ENCODE results near the gene AMN1.
"Not testable (repeated sequence)": the region's sequence is repeated elsewhere in the genome, so short reads cannot be mapped to it uniquely, and the experiment has no call there.

Gene AMN1

DNA sequence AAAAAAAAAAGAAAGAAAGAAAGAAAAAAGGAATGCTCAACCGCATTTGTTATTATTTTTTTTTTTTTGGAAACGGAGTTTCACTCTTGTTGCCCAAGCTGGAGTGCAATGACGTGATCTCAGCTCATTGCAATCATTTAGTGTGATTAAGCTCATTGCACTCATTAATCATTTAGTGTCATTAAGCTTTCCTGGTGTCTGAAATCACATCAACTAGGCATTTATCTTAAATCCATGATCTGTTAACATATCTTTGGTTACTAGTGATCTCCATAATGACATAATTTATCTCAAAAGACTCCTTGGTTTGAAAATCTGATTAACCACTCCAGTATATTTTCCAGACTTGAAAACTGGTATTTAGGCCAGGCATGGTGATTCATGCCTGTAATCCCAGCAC lies 43.0 kb downstream of the AMN1 start:
- DNase-seq (ENCODE audit: low read depth) = peak; percentile 79

DNA sequence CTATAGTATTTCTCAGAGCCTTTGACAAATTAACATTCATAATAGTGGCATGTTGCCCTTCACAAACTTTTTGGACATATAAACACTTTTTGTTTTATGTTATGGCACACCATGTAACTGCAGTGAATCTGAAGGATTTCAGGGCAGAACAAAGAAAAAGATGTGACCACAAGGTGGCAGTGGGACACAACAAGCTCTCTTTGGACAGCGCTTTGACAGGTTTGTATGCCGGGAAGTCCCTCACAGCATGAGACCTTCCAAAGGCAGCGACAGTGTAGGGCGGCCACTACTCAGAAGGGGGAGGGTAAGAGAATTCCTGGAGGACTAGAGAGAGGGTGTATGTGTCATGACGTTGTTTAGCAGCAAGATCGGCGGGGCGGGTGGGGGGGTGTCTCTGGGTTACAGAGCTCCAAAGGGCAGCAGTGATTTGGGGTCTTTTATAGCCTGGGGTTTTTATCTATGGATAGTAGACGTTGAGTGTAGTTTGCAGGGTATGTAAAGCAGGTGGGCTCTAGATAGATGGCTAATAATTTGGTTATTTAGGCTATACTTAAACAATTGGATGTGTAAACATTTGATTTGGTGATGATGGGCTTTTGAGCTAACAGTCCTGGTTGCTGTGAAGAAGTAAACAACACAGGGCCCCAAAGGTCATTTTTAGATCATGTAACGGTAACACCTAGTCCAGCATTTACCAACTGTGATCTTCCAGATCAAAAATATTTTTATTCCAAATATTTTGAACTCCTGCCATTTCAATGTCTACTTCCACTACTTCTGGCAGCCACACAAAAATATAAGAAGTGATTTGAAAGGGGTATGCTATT lies 46.5 kb downstream of the AMN1 start:
- DNase-seq (ENCODE audit: low read depth) = peak; percentile 88

DNA sequence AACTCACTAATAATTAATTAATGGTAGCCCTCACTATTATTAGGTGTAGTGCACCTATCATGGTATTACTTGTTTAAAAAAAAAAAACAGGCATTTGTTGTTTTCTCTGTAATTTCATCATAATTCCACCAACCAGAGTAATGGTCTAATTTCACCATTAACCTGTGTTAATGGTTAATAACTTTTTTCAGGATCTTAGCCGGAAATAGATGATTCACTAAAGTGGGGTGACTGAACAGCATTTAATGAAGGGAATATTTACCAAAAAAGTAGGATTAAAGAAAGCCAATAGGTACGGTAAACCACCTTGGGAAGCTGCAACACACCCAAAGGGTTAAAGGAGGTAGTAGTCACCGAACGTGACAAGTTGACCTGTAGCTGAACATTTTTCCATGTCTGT lies 56.3 kb downstream of the AMN1 start:
- DNase-seq (ENCODE audit: low read depth) = no peak

DNA sequence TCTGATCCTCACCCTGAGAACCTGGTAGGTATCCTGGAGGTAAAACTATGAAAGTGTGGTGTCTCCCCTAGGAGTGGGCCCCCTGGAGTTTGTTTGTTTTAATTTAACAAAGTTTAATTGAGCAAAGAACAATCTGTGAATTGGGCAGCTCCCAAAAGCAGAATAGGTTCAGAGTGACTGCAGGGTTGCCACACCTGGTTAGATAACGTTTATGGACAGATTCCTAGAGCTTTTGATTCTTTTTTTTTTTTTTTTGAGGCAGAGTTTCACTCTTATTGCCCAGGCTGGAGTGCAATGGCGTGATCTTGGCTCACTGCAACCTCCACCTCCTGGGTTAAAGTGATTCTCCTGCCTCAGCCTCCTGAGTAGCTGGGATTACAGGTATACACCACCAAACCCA lies 59.2 kb downstream of the AMN1 start:
- DNase-seq (ENCODE audit: low read depth) = not testable (repeated sequence)

DNA sequence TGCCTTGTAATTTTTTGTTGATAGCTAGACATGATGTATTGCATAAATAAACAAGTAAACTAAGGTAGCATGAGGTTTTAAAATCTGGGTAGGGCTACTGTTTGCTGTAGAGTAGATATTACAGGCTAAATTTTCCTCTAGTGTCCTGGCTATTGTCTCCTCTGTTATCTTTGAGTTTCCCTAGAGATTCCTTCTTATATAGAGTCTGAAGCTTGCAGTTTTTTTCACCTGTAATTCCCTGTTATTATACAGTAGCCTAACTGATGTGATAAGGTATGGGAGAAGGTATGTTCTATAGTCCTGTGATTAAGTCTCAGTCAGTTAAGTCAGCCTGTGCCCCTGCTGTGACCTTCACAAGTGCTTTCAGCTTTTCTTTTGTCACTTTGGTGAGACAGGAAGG lies 59.8 kb downstream of the AMN1 start:
- no peak for DNase-seq (ENCODE audit: low read depth)

DNA sequence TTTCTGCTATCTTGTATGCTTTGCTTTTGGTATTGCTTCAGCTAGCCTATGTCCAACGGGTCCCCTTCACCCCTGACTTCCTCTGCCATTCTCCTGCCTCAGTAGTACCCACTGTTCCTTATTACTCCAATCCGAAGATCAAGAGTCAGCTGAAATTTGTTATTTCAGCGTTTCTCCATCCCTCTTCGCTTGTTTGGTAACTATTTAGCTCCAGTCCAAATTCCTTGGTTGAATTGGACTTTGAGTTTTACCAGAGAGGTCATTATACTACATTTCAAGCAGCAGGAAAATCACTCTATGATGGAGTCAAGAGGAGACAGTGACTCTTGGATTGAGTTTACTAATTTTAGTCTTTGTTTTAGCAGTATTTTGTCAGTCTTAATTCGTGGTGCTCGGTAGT lies 64.8 kb downstream of the AMN1 start:
- no peak for DNase-seq (ENCODE audit: low read depth)

DNA sequence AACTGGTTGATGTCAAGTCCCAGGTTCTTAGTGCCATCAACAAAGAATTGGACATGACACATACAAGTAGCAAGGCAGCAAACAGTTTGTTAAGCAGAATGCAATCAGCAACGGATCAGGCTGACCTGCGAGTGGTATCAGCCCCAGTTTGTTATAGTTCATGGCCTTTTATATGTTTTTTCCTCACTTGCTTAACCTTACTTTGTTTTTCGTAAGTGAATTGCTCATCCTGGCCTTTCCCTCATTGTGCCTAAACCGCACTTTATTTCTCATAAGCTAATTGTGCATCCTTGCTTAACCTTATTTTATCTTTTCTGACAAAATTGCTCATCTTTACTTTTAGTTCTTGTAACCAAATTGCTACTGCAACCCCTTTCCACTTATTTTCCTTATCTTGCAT lies 65.2 kb downstream of the AMN1 start:
- DNase-seq (ENCODE audit: low read depth) = peak; percentile 64

DNA sequence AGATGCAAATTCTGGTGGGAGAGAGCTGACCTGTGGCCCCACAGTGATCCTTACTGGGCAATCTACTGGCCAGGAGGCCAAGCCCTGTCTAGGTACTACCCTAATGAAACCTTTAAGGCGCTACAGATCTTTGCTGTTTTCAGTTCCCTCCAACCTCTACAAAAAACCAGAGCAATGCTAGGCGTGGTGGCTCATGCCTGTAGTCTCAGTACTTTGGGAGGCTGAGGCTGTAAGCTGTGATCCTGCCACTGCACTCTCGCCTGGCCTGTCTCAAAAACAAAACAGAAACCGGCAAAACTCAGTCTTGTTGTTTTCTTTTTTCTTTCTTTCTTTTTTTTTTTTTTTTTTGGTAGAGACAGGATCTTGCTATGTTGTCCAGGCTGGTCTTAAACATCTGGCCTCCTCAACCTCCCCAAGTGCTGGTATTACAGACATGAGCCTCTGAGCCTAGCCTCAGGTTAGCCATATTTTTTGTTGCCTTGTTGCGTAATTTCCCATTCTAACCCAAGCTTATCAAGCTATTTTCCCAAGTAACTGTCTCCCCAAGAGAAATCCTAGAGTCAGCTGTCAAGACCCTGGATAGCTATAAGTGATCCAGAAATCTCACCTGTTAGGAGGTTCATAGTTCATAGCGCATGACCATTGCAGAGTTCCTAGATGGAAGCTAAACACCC lies 66.5 kb downstream of the AMN1 start:
- no peak for DNase-seq (ENCODE audit: low read depth)

DNA sequence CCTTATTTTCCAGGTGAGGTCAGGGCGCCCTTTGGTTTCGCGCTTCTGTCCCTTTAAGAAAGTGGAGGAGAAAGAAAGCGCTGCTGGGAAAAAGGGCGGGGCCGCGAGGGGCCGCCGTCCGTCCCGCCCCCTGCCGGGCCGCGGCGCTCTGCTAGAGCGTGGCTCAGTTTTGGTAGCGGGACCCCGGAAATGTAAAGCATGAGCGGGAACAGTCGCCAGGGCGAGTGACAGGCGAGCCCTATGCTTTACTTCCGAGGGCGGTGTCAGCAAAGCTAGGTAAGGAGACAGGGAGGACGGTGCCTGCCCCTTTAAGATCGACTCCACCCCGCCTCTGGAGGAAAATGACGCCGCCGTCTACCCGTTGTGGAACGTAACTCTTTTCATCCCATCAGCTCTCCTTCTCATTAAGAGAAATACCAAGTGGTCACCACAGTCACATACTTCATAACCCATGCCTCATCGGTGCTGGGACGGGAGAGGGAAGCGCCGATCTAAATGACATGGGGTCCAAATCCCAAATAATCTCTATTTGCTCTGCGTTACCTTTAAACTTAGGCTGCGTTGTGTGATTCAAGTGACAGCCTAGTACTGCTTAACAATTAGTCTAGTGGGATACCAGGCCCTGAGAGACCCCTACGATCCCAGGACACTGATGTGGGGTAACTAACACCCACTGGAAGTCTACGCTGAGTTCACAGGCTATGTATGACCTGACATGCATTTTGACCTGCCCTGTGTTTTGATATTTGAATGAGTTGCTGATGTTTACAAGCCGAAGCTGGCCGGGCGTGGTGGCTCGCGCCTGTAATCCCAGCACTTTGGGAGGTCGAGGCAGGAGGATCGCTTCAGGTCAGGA lies 69.5 kb downstream of the AMN1 start, which contains the start of gene ETFBKMT:
ETFBKMT (plus strand) TSS at position 602 of the 856 bp plus-strand sequence. CDS start 2,266 bp downstream, outside the sequence.
- peak; percentile 82 for DNase-seq (ENCODE audit: low read depth)

DNA sequence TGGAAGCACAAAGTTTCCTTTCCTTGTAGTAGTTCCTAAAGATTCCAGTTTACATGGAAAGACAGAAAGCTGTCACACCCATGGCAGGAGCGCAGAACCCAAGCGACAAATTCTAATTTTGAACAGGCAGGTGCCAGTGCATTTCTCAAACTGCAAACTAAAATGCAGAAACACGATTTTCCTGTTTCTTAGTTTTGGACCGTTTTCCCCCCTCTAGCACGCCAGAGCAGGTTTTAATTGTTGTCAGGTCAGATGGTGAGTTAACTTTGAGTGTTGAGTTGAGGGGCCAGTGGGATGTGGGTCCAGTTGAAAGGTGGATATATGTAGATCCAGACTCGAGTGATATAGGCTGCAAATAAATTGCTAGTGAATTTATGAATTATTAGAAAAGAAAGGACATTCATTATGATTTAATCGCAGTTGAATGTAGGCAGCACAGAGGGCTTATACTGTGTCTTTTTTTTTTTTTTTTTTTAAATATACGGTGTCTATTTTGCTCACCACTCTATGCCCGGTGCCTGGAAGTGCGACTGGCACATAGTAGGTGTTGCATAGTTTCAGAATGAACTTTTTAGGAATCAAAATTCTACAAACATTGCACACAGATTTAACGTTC lies 70.2 kb downstream of the AMN1 start:
- no peak for DNase-seq (ENCODE audit: low read depth)

DNA sequence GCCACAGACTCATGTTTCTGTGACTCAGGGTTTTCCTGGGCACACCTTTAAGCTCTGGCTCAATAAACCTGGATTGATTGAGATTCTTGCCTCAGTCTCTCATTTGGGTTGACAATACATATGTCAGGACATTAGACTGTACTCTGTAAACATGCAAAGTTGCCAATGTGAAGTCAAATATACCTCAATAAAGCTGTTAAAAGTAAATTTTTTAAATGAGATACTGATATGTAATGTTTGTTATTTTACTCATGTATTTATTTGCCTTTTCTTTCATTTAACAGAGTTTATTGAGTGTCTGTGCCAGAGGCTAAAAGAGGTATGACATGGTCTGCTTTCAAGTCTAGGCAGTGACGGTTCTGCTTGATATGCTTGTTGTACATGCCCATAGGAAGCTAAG lies 73.0 kb downstream of the AMN1 start:
- no peak for DNase-seq (ENCODE audit: low read depth)

DNA sequence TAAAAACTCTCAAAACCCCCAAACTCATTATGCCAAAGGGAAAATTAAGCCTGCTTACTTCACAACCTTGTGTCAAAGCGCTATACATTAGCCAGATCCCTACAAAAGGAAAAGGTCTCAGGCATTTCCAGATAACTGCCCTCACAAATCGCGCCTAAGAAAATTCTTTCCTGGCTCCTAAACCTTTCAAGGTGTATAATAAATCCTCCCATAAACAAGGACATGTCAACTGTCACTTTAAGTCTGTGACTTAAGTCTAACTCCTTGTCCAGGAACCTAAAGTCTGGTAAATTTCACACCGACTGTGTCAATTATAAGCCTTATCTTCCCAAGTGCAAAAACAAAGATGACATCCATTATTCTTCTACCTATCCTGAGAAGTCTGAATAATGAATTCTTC lies 73.6 kb downstream of the AMN1 start:
- DNase-seq (ENCODE audit: low read depth) = no peak

DNA sequence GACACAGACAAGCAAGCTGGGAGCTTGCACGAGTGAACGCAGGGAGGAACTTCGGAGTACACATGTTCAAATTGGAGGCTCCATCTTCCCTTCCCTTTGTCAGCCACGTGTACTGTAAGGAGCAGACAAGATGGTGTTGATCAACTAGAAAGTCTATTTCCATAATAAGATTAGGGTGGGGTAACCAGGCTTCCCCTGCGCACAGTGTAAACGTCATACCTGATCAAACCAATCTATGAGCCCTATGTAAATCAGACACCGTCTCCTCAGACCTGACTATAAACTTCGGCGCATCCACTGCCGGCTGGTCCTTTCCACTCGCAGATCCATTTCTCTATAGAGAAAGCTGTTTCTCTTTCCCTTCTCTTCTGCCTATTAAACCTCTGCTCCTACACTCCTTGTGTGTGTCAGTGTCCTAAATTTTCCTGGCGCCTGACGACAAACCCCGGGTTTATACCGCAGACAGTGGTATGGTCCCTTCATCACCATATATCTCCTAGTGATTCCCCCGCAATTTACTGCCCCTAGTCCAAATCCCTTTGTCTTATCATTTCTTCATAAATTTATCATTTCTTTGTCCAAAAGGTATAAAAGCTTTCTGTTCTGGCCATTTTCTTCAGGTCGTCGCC lies 76.8 kb downstream of the AMN1 start:
- DNase-seq (ENCODE audit: low read depth) = no peak

DNA sequence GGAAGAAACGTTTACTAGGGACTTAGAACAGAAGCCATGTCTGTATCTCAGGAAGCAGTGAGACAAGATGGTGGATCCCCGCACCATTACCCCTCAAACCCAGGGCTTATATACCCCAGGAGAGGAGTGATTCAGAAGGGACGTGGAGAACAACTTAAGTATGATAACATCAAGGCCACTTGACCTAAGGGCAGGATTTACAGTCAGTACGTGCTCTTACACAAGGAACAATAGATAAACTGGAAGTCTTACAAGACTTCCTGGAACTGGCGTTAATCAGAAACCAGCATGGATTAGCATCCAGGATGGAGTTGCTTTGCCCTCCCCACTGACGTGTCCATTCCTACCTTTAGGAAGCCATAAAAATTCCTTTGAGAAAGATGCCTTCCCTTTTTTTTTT lies 77.9 kb downstream of the AMN1 start:
- peak; percentile 87 for DNase-seq (ENCODE audit: low read depth)

DNA sequence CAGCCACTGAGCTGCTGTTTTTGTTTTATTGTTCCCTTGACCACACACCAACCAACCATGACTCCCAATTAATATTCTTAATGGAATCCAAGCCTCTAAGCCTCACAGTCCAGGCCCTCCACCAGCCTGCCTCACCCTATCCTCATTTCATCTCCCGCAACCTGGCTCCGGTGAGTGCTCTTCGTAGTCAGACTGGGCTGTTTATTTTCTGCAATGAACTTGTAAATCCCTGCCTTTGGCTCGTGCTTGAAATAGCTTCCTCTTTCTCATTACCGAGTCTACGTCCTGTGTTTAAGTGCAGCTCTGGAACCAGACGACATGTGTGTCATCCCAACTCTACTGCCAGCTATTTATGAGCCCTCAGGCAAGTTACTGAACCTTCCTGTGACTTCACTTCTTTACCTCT lies 81.7 kb downstream of the AMN1 start:
- DNase-seq (ENCODE audit: low read depth) = no peak

DNA sequence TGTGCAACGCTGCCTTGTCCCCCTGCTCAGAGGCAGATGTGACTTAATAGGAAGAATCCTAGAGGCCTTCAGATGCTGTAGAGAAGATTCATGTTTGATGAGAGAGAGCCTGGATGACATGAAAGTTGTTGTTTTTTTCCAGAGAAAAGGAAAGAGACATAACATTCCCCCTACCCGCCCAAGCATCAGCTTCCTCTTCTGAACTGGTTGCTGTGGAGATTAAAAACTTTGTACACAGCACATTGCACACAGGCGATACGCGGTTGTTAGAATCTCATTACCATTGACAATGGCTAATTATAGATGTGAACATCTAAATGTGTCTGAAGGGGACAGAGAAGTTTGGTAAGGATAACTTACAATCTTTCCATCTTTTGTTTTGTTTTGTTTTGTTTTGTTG lies 82.9 kb downstream of the AMN1 start:
- no peak for DNase-seq (ENCODE audit: low read depth)

DNA sequence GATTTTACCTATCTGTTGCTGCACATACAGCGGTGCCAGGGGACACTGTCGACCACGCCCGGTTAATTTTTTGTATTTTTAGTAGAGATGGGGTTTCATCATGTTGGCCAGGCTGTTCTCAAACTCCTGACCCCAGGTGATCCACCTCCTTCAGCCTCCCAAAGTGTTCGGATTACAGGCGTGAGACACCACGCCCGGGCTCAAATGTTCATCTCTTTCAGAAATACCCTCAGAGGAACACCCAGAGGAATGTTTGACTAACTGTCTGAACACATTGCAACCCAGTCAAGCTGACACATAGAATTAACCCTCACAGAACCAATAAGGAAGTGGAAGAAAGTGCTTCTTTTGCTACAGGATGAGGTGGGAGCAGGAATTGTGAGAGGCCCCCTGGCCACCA lies 84.3 kb downstream of the AMN1 start:
- no peak for DNase-seq (ENCODE audit: low read depth)

DNA sequence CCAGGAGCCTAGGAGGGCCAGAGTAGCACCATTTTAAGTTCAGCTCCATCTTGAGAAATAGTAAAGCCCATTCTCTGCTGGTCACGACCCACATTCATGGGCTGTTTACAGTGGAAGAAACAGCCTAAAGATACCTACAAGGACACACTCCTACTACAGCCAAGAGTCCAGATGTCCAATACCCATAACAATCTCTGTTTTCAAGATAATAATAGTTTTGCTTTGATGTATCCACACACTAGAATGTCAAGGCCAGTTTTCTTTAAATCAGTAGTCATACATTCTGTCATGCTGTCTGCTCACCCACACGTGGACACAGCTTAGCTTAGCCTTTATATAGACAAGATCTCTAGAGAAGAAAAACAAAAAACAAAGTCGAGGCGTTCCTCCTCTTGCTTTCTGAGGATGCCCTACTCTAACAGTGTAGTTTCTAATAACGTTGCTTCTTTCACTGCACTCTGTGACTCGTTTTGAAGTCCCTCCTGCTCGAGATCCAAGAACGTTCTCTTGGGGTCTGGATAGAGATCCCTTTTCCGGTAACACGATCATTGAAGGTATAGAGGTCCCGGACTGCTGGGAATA lies 87.2 kb downstream of the AMN1 start:
- DNase-seq (ENCODE audit: low read depth) = no peak

DNA sequence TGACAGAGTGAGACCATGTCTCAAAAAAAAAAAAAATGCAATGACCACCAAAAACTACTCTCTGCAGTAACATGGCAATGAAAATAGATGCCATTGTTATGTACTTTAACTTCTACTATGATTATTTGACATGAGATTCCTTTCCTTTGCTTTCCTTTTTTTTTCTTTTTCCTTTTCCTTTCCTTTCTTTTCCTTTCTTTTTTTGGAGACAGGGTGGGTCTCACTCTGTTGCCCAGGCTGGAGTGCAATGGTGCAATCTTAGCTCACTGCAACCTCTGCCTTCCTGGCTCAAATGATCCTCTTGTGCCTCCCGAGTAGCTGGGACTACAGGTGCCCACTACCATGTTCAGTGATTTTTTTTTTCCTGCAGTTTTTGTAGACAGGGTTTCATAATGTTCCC lies 94.2 kb downstream of the AMN1 start:
- DNase-seq (ENCODE audit: low read depth) = no peak

DNA sequence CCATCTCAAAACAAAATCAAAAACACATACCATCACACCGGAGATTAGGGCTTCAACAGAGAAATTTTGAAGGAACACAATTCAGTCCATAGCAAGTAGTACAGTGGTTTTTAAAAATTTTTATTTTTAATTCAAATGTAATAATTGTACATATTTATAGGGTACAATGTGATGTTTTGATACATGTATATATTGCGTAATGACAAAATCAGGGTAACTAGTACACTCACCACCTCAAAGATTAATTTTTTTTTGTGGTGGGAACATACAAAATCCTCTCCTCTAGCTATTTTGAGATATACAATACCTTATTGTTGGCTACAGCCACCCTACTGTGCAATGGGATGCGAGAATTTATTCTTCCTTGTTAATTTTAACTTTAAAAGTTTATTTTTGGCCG lies 95.4 kb downstream of the AMN1 start:
- DNase-seq (ENCODE audit: low read depth) = no peak

DNA sequence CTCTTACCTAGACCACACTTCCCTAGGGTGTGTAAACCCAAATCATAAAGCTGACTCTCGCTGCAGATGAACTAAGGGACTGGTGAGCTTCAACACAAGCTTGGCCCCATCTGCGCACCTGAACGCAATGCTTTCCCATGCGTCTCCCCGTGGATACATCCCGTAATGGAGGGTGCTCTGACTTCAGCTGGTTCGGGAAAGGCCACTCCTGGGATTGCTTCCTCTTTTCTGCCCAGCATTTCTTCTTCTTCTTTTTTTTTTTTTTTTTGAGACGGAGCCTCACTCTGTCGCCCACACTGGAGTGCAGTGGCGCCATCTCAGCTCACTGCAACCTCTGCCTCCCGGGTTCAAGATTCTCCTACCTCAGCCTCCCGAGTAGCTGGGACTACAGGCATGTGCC lies 97.0 kb downstream of the AMN1 start:
- no peak for DNase-seq (ENCODE audit: low read depth)
